NCI-H524 treated with DMSO at 0.1 percent for 48 hours (cell line): ENCODE measurements around the gene UPF2.
"Not testable (repeated sequence)": the region's sequence is repeated elsewhere in the genome, so short reads cannot be mapped to it uniquely, and the experiment has no call there.

ENCODE experiments used
- DNase-seq: peaks from one replicate; lab custom pipeline; 2025; lab: John Stamatoyannopoulos, UW

The UPF2 gene

GRCh38 chr10:11907914-11908313 is 134.7 kb downstream of the UPF2 start:
- DNase-seq = no peak

GRCh38 chr10:11906714-11907113 is 135.9 kb downstream of the UPF2 start:
- no peak for DNase-seq

GRCh38 chr10:11902646-11903045 is 140.0 kb downstream of the UPF2 start:
- DNase-seq = no peak

GRCh38 chr10:11901833-11902475 is 140.7 kb downstream of the UPF2 start:
- no peak for DNase-seq

- DNase-seq = no peak
Observed at GRCh38 chr10:11901454-11901832, 141.2 kb downstream of the UPF2 start.

GRCh38 chr10:11901036-11901301 is 141.6 kb downstream of the UPF2 start:
- DNase-seq = no peak

- DNase-seq = no peak
Observed at GRCh38 chr10:11899067-11899876, 143.3 kb downstream of the UPF2 start.

GRCh38 chr10:11898372-11899066 is 144.1 kb downstream of the UPF2 start:
- DNase-seq = no peak

GRCh38 chr10:11898033-11898371 is 144.6 kb downstream of the UPF2 start:
- DNase-seq = no peak

- no peak for DNase-seq
Observed at GRCh38 chr10:11896549-11897200, 145.9 kb downstream of the UPF2 start.

GRCh38 chr10:11895598-11895997 is 147.0 kb downstream of the UPF2 start:
- no peak for DNase-seq

- no peak for DNase-seq
Observed at GRCh38 chr10:11895108-11895466, 147.5 kb downstream of the UPF2 start.

GRCh38 chr10:11894381-11895107 is 148.1 kb downstream of the UPF2 start:
- DNase-seq = no peak

GRCh38 chr10:11893749-11894278 is 148.8 kb downstream of the UPF2 start:
- DNase-seq = no peak

GRCh38 chr10:11891776-11892486 is 150.7 kb downstream of the UPF2 start:
- no peak for DNase-seq

GRCh38 chr10:11889263-11889662 is 153.3 kb downstream of the UPF2 start:
- DNase-seq = not testable (repeated sequence)

GRCh38 chr10:11887381-11888227 is 155.0 kb downstream of the UPF2 start:
- DNase-seq = no peak

GRCh38 chr10:11886851-11887250 is 155.8 kb downstream of the UPF2 start:
- DNase-seq = no peak

- no peak for DNase-seq
Observed at GRCh38 chr10:11886138-11886474, 156.5 kb downstream of the UPF2 start.

- DNase-seq = no peak
Observed at GRCh38 chr10:11885437-11886137, 157.0 kb downstream of the UPF2 start.
